Fibroblast of lung (primary cell): Measurements from ENCODE around the gene TTLL6. TPM values are rescaled to one million over a fixed set of nuclear protein-coding genes. Genes with fewer than 3 reads are reported as not detected.

Experiments
- DNase-seq, 2 donors: peaks; one replicate each; pipeline versions ENCODE4 v3.0.0 to v3.0.0-alpha.2; 2010; ENCODE audit warnings: low read depth in 2 of 2
- H2AFZ ChIP-seq: 2 replicates; pipeline ENCODE4 v1.5.1; 2012; ENCODE audit warnings: low read length, control low read depth, inconsistent platforms
- H3K27ac ChIP-seq: 2 replicates; pipeline ENCODE4 v1.5.1; 2011; ENCODE audit warnings: low read length, control low read depth; ENCODE audit not compliant: insufficient read depth
- H3K27me3 ChIP-seq: 2 replicates; pipeline ENCODE4 v1.5.1; 2011; ENCODE audit warnings: mild to moderate bottlenecking, low read length; ENCODE audit not compliant: control insufficient read depth, insufficient read depth
- H3K36me3 ChIP-seq: 2 replicates; pipeline ENCODE4 v1.5.1; 2011; ENCODE audit warnings: low read length; ENCODE audit not compliant: control insufficient read depth, insufficient read depth
- H3K4me1 ChIP-seq: 2 replicates; pipeline ENCODE4 v1.5.1; 2011; ENCODE audit warnings: low read length; ENCODE audit not compliant: control insufficient read depth, insufficient read depth; ENCODE audit errors: extremely low read depth
- H3K4me2 ChIP-seq: 2 replicates; pipeline ENCODE4 v1.5.1; 2011; ENCODE audit warnings: low read length, control low read depth; ENCODE audit not compliant: insufficient read depth; ENCODE audit errors: extremely low read depth
- H3K4me3 ChIP-seq, 4 experiments: fragments of 200-600 bp in 1 of 4; sonication (generic) in 1 of 4; replicated peaks in 1 of 4; 2 replicates each; pipeline ENCODE4 v1.5.1; 2011 to 2016; ENCODE audit warnings: low read length in 4 of 4, low read depth in 3 of 4, mild to moderate bottlenecking in 3 of 4, control low read depth in 2 of 4, inconsistent platforms in 1 of 4, mixed read lengths in 1 of 4; ENCODE audit not compliant: insufficient read depth in 1 of 4; ENCODE audit errors: control extremely low read depth in 1 of 4
- H3K79me2 ChIP-seq: 2 replicates; pipeline ENCODE4 v1.5.1; 2012; ENCODE audit warnings: mild to moderate bottlenecking, low read length, inconsistent platforms; ENCODE audit not compliant: control insufficient read depth, insufficient read depth
- H3K9ac ChIP-seq: 2 replicates; pipeline ENCODE4 v1.5.1; 2011; ENCODE audit warnings: mild to moderate bottlenecking, low read length, control low read depth; ENCODE audit not compliant: insufficient read depth
- H3K9me3 ChIP-seq: 2 replicates; pipeline ENCODE4 v1.5.1; 2012; ENCODE audit warnings: low read depth, low read length; ENCODE audit not compliant: control insufficient read depth, insufficient read depth
- H4K20me1 ChIP-seq: 2 replicates; pipeline ENCODE4 v1.5.1; 2011; ENCODE audit warnings: low read length; ENCODE audit not compliant: control insufficient read depth, insufficient read depth; ENCODE audit errors: extremely low read depth
- EZH2 ChIP-seq: IDR thresholded peaks from 2 replicates; pipeline ENCODE4 v1.5.1; 2012; ENCODE audit warnings: low read length, control low read depth, mild to moderate bottlenecking; ENCODE audit errors: missing control alignments
- polyA plus RNA-seq, 2 donors: library from polyadenylated mRNA; depleted of rRNA in 1 of 2; stranded (reverse) in 1 of 2; unstranded in 1 of 2; fragments of >200 nt; gene quantifications; 2 replicates each; pipeline ENCODE4 v1.2.1, GENCODE V29; 2011 to 2012; ENCODE audit warnings: missing spikeins in 1 of 2
- total RNA-seq: library from RNA; depleted of rRNA; stranded (reverse); fragments of >200 nt; gene quantifications from 2 replicates; pipeline ENCODE4 v1.2.1, GENCODE V29; 2014
- TF ChIP-seq, protein P1 (sequence below), 2 donors: IDR thresholded peaks in 1 of 2; conservative IDR thresholded peaks in 1 of 2; 1 replicate in 1 of 2; 2 replicates in 1 of 2; pipeline ENCODE4 v1.5.1; 2011 to 2012; ENCODE audit warnings: low read length in 2 of 2, control low read depth in 1 of 2, inconsistent platforms in 1 of 2, low read depth in 1 of 2, mild to moderate bottlenecking in 1 of 2

The TTLL6 gene
- total and polyA plus RNA-seq, 2 donors (not counting 1 experiment from before 2014, with no cell fraction given) = 0.17 TPM; not detected in 1

DNA sequence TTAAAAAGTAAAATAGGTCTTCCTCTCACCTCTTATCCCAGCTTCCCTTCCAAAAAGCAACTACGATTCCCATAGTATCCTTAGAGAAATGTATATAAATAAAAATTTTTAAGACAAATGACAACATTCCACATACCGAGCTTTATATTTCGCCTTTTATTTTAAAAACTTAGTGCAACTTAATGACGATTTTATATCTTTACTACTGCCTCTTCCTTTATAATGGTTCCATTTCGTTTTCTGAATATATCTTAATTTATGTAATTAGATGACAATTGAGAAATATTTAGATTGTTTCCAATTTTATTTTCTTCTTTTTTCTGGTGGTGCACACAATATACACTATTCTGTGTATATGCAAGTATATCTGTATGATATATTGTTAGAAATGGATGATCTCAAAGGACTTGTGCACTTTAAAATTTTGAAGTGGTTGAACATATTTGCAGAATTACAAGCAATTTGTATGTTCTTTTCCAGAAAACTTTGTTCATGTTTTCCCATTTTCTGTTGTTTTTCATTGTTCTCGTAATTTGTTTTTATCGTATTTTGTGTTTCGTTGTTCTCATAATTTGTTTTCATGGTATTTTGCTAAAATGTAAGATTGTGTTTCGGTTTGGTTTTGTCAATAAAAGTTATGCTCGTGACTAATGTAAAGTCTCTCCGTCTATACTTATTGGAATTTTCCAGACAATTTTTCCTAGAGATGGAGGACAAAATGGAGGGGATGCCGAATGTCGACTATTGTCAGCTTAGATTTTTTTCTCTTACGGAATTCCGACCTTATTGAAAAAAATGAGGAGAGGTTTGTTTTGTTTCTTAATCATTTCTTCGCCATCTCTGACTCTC, 68.1 kb downstream of the TTLL6 start:
- H3K9me3 ChIP-seq = no peaks in the 10 kb centered on the region
- H3K79me2 ChIP-seq = no peaks in the 10 kb centered on the region
- H3K36me3 ChIP-seq = no peaks in the 10 kb centered on the region
- no peak overlapping the region for H3K4me2 ChIP-seq
- no peak overlapping the region for H3K9ac ChIP-seq
- peaks cover 91% of the 10 kb centered on the region for H3K27me3 ChIP-seq
- no peaks in the 10 kb centered on the region for H4K20me1 ChIP-seq
- no peak overlapping the region for H2AFZ ChIP-seq
- peak in 1 of 2 donors; percentile 14 for DNase-seq
- H3K4me3 ChIP-seq = no peak overlapping the region
- TF ChIP-seq, protein P1, sequence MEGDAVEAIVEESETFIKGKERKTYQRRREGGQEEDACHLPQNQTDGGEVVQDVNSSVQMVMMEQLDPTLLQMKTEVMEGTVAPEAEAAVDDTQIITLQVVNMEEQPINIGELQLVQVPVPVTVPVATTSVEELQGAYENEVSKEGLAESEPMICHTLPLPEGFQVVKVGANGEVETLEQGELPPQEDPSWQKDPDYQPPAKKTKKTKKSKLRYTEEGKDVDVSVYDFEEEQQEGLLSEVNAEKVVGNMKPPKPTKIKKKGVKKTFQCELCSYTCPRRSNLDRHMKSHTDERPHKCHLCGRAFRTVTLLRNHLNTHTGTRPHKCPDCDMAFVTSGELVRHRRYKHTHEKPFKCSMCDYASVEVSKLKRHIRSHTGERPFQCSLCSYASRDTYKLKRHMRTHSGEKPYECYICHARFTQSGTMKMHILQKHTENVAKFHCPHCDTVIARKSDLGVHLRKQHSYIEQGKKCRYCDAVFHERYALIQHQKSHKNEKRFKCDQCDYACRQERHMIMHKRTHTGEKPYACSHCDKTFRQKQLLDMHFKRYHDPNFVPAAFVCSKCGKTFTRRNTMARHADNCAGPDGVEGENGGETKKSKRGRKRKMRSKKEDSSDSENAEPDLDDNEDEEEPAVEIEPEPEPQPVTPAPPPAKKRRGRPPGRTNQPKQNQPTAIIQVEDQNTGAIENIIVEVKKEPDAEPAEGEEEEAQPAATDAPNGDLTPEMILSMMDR (conservative IDR thresholded peaks at IDR 0.05 in 1 of 2, IDR thresholded peaks at IDR 0.05 in 1 of 2; ENCODE audit: low read depth in 1 of 2, low read length in 2 of 2) = no peak
- TF ChIP-seq EZH2 = no peak
- peaks cover under 1% of the 10 kb centered on the region for H3K4me1 ChIP-seq
- H3K27ac ChIP-seq = no peak overlapping the region

DNA sequence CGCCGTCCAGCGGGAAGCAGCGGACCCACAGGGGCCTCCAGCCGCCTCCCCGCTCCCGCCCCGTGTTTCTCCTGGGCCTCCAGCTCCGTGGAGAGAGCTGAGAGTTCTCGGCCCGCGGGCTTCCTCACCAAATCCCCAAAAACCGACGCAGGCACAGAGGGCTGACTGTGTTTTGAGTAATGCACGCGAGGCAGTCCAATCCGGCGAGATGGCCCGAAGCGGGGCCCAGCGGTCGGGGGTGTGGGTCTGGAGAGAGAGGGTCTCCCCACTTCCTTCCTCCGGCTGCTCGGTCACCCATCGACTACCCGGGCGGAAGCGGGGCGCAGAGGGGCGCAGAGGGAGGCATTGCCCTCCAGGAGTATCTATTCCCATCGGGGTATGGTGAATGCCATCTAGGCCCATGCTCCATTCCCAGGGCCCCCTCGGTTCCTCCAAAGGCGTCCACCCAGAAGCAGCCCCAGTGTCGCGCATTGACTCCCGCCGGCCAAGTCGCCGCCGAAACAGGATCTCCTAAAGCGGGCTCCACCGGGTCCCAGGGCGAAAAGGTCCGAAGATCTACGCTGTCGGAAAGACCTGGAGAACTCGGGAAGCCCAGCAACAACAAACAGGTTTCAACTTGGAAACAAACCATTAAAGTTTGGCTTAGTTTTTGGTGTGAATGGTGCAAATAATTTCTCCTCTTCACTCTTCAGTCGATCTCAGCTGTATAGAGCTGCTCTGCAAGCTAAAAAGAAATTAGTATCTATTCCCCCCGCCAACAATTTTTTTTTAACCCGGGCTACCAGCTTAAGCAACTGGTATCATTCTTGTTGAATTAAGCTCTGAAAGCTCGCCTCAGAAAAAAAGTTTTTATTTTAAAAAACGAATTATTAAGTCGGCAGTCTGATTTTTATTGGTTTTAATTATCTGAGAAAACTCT, 69.3 kb downstream of the TTLL6 start:
- H3K27me3 ChIP-seq = peaks cover 91% of the 10 kb centered on the region
- peak; percentile 83 for TF ChIP-seq EZH2
- TF ChIP-seq, protein P1 (conservative IDR thresholded peaks at IDR 0.05 in 1 of 2, IDR thresholded peaks at IDR 0.05 in 1 of 2; ENCODE audit: low read depth in 1 of 2, low read length in 2 of 2) = no peak
- H3K4me1 ChIP-seq = no peaks in the 10 kb centered on the region

DNA sequence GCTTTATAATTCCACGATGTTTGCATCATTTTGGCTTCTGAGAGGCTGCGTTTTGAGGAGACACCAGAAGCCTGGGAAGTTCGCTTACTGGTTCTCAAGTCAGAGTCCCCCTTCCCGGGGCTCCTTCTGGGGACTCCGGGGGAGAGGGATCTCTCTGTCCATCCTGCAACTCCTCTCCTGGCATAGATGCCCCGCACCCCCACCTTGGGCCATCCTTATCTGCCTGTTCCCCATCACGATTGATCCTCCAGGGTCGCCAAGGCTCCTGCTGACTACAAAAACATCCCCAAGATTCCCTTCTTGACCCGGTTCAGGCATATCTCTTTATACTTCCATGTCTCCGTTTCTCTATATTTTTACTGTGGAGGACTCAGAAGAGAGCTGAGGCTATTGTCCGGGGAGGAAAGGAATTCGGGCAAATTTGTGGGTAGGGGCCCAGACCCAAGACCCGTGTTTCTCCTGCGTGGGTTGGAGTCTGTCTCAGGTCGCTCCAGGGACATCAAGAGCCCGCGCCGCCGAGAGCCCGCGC, 70.0 kb downstream of the TTLL6 start:
- no peak overlapping the region for H3K4me2 ChIP-seq
- no peak overlapping the region for H3K4me3 ChIP-seq
- H3K79me2 ChIP-seq = no peaks in the 10 kb centered on the region
- H3K36me3 ChIP-seq = no peaks in the 10 kb centered on the region
- peaks cover 89% of the 10 kb centered on the region for H3K27me3 ChIP-seq
- H3K27ac ChIP-seq = no peak overlapping the region
- no peaks in the 10 kb centered on the region for H4K20me1 ChIP-seq
- H3K4me1 ChIP-seq = no peaks in the 10 kb centered on the region
- H3K9me3 ChIP-seq = no peaks in the 10 kb centered on the region
- no peak overlapping the region for H3K9ac ChIP-seq
- TF ChIP-seq EZH2 = peak; percentile 52
- TF ChIP-seq, protein P1 (conservative IDR thresholded peaks at IDR 0.05 in 1 of 2, IDR thresholded peaks at IDR 0.05 in 1 of 2; ENCODE audit: low read depth in 1 of 2, low read length in 2 of 2) = no peak
- no peak overlapping the region for H2AFZ ChIP-seq
- DNase-seq = no peak

More for the DNA sequence above, 69.3 kb downstream of the TTLL6 start:
- Histone ChIP-seq H3K9ac (no peak overlapping the region), H3K27ac (no peak overlapping the region), H3K9me3 (no peaks in the 10 kb centered on the region), H2AFZ (no peak overlapping the region), H3K36me3 (no peaks in the 10 kb centered on the region), H3K4me2 (no peak overlapping the region), H4K20me1 (no peaks in the 10 kb centered on the region), H3K79me2 (no peaks in the 10 kb centered on the region), H3K4me3 (no peak overlapping the region)
- DNase-seq = no peak
